SK-N-DZ (cell line): Measurements from ENCODE around the gene FPGS.
"Not testable (repeated sequence)": the region's sequence is repeated elsewhere in the genome, so short reads cannot be mapped to it uniquely, and the experiment has no call there.

Experiments used
- DNase-seq: peaks from one replicate; pipeline ENCODE4 v3.0.0-alpha.2; 2015; ENCODE audit warnings: low spot score

Gene FPGS

DNA sequence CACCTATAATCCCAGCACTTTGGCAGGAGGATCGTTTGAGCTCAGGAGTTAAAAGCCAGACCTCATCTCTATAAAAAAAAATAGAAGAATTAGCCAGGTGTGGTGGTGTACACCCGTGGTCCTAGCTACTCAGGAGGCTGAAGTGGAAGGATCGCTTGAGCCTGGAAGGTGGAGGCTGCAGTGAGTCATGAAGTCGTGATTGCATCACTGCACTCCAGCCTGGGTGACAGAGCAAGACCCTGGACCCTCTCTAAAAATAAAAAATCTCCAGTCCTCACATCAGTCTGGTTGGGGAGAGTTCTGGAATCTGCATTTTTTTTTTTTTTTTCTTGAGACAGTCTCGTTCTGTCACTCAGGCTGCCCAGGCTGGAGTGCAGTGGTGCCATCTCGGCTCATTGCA, 9.3 kb downstream of the FPGS start:
- DNase-seq: no peak

DNA sequence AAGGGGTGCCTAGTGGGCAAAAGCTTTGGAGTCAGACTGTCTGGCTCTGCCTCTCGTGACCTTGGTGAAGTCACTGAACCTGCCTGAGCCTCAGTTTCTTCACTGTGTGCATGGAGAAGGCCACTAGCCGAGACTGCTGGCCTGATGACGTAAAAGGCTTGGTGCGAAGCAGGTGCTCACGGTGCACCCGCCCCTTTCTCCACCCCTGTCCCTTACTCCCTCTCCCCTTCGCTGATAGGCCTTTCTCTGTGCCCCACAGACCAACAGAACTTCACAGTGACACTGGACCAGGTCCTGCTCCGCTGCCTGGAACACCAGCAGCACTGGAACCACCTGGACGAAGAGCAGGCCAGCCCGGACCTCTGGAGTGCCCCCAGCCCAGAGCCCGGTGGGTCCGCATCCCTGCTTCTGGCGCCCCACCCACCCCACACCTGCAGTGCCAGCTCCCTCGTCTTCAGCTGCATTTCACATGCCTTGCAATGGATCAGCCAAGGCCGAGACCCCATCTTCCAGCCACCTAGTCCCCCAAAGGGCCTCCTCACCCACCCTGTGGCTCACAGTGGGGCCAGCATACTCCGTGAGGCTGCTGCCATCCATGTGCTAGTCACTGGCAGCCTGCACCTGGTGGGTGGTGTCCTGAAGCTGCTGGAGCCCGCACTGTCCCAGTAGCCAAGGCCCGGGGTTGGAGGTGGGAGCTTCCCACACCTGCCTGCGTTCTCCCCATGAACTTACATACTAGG, 10.4 kb downstream of the FPGS start:
- no peak for DNase-seq

- no peak for DNase-seq
Observed at GRCh38 chr9:127813686-127814226, 11.1 kb downstream of the FPGS start.

DNA sequence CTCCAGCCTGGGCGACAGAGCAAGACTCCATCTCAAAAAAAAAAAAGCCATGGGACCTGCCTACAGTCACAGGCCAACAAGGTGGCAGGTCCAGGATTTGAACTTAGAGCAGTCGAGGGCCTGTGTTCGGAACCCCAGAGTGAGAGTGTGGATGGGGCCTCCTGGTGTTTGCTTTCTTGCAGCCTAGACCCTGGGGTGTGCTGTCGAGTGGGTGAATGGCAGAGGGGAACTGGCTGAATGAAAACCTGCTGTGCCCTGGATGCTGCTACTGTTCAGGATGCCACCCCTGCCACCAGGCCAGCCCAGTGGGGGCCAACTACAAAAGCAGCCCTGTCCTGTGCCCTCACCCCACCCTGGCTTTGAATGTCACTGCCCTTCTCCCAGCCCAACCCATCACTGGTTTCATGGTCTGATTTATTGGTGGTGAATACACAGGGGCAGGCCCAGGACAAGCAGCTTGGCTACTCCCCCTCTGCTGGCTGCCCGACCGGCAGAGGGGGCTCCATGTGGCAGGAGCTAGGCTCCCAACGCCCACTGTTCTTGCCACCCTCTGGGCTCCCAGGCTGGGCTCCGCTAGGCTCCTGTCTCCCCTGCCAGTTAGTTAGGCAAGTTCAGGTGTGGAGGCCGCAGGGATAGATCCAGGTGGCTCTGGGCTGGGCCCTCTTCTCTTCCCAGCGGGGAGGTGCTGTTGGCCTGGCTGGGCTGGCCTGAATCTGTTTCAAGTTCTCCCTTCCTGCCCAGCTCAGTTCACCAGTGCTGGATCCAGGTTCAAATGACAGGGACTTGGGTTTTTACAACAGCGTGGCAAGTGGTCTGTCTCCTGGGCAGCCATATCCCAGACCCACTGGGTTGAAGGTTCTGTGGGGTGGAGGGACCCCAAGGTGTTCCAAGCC, 12.2 kb downstream of the FPGS start:
- DNase-seq: no peak

DNA sequence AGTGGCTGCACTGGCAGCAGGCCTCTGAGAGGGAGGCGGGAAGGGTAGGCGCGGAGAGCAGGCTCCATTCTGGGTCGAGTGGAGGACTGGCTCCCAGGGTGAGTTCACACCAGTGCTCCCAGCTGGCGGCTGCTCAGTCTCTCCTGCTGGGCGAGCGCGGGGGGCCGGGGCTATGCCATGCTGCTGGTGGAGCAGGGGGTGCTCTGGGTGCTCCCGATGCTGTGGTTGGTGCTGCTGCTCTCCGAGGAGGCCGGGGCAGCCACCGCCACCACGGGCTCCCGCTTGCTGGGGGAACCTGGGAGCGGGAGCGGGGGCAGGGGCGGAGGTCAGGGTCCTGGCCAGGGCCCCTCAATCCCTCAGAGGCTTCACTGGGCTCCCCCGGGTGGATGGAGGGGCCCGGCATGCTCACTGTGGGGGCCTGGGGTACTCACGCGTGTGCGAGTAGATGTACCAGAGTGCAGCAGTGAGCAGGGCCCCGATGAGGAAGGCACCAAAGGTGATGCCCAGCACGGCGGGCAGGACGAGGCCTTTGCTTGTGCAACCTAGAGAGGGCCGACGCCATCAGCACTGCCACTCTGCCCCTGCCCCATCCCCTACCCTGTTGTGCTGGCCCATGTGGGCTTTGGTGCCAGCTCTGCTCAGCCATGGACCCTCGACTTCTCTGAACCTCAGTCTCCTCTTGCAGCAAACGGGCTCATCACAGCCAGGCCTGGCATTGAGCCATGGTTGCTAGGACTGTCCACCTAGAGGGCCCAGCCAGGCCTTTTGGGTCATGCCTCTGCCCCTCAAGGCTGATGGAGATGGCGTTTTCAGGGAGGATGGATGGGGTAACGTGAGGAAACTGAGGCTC, 13.1 kb downstream of the FPGS start:
- no peak for DNase-seq

DNA sequence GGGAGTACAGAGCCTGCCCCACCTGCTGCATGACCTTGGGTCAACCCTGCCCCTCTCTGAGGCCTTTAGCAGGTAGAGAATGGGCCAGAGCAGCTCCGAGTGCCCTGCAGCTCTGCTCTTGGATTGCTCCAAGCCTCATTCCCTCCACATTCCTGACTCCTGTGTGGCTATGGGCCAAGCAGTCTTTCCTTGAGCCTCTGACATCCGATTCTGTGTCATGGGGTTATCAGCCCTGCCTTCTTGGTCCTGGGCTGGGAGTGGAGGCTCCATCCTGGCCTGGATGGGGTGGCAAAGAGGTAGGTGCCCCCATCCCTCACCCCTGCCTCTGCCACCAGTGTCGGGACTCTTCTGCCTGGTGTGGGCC, 13.7 kb downstream of the FPGS start:
- DNase-seq: no peak

- no peak for DNase-seq
Observed at GRCh38 chr9:127816728-127817127, 14.0 kb downstream of the FPGS start.

- no peak for DNase-seq
Observed at GRCh38 chr9:127817881-127818434, 15.3 kb downstream of the FPGS start.

GRCh38 chr9:127818574-127818973, 15.9 kb downstream of the FPGS start:
- no peak for DNase-seq

GRCh38 chr9:127822108-127822507, 19.4 kb downstream of the FPGS start:
- DNase-seq: no peak

- peak; percentile 35 for DNase-seq
Observed at GRCh38 chr9:127825319-127826051, 22.8 kb downstream of the FPGS start.

GRCh38 chr9:127826253-127826913, 23.7 kb downstream of the FPGS start:
- no peak for DNase-seq

GRCh38 chr9:127828262-127829031, 25.8 kb downstream of the FPGS start:
- peak; percentile 87 for DNase-seq

DNA sequence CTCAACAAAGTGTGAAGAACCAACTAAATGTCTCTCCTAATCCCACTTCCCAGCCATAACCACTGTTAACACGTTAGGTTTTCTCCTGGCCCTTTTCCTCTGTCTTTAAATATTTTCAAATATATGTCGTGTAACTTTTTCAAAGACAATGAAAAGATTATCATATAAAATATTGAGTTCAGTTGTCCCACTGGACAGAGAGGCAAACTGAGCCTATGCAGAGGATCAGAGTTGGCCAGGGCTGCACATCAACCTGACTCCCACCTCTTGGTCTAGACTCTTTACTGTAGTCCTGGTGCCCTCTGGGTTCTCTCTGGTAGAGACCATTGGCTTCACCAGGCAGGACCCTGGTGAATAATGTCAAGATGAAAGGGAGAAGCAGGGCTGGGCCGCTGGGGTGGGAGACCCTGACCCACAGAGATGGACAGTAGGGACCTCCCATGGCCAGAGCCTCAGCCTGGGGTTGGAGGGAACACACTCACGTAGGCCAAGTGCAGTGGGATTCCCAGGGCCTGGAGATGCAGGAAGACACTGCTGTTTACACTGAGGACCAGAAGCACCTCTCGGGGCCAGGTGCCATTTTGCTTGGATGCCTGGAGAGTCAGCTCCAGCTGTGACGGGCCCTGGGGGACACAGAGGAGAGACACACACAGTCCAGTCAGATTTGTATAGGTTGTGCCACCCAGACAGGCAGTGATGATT, 26.7 kb downstream of the FPGS start:
- no peak for DNase-seq

- no peak for DNase-seq
Observed at GRCh38 chr9:127832248-127832647, 29.6 kb downstream of the FPGS start.

- no peak for DNase-seq
Observed at GRCh38 chr9:127833555-127833954, 30.9 kb downstream of the FPGS start.

DNA sequence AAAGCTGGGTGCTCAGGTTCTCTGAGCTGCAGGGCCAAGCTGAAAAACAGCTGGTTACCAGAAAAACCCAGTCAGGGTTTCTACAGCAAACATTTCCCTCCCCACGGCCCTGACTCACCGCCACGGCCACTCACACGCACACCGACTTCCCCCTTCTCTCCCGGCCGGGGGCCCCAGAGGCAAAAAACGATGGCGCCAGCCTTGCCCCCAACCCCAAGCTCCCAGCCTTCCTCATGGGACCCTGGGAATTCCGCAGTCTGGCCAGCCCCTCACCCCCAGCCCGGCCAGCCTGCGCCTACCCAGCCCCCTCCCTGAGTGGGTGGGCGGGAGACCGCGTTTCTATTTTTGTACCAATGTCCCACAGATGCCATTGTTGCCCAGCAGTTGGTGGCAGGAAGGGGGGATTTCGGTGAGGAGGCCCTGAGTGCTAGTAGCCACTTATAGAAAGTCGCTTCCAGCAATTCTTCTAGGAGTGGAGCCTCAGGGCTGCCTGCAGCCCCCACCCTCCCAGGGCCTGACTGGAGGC, 33.4 kb downstream of the FPGS start:
- DNase-seq: no peak

DNA sequence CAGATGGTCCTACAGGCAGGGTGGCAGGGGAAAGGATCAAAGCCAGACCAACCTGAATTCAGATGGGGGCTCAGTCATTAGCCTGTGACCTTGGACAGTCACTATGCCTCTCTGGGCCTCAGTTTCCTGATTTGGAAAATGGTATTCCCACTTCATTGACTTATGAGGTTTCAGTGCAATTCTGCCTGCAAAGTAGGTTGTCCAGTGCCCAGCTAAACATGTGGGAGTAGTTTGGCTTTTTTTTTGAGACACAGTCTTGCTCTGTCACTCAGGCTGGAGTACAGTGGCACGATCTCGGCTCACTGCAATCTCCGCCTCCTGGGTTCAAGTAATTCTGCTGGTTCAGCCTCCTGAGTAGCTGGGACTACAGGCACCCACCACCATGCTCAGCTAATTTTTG, 33.9 kb downstream of the FPGS start:
- DNase-seq: not testable (repeated sequence)
